HG03575 (cell line): ENCODE results near the gene ABL2.
"Not testable (repeated sequence)": the region's sequence is repeated elsewhere in the genome, so short reads cannot be mapped to it uniquely, and the experiment has no call there.

Experiments
- ATAC-seq: cut with Tn5 transposase; IDR thresholded peaks from one replicate; pipeline ENCODE4 v1.9.1; 2021; ENCODE audit not compliant: unreplicated experiment, insufficient number of reproducible peaks, low FRiP score; ENCODE audit errors: extremely low read depth

ABL2 gene

GRCh38 chr1:179145521-179145920, 84.0 kb downstream of the ABL2 start:
- ATAC-seq: no peak

- no peak for ATAC-seq
Measured at GRCh38 chr1:179144626-179145025, 84.9 kb downstream of the ABL2 start.

GRCh38 chr1:179143322-179143721, 86.2 kb downstream of the ABL2 start:
- ATAC-seq: no peak

GRCh38 chr1:179142889-179143299, 86.6 kb downstream of the ABL2 start:
- no peak for ATAC-seq

GRCh38 chr1:179141592-179142251, 87.8 kb downstream of the ABL2 start:
- ATAC-seq: no peak

- ATAC-seq: not testable (repeated sequence)
Measured at GRCh38 chr1:179138755-179139154, 90.7 kb downstream of the ABL2 start.

- ATAC-seq: no peak
Measured at GRCh38 chr1:179137617-179138255, 91.7 kb downstream of the ABL2 start.

- not testable (repeated sequence) for ATAC-seq
Measured at GRCh38 chr1:179135707-179136106, 93.8 kb downstream of the ABL2 start.

- ATAC-seq: not testable (repeated sequence)
Measured at GRCh38 chr1:179135168-179135567, 94.3 kb downstream of the ABL2 start.

- ATAC-seq: peak; percentile 98
Measured at GRCh38 chr1:179129702-179130473, 99.6 kb downstream of the ABL2 start.

- no peak for ATAC-seq
Measured at GRCh38 chr1:179128520-179128919, 101.0 kb downstream of the ABL2 start.

GRCh38 chr1:179127163-179127895, 102.1 kb downstream of the ABL2 start:
- ATAC-seq: no peak

GRCh38 chr1:179126338-179127060, 103.0 kb downstream of the ABL2 start:
- no peak for ATAC-seq

GRCh38 chr1:179124873-179125272, 104.6 kb downstream of the ABL2 start:
- ATAC-seq: no peak

GRCh38 chr1:179121159-179121938, 108.1 kb downstream of the ABL2 start:
- no peak for ATAC-seq

- ATAC-seq: no peak
Measured at GRCh38 chr1:179120736-179121135, 108.7 kb downstream of the ABL2 start.

GRCh38 chr1:179119513-179119912, 110.0 kb downstream of the ABL2 start:
- ATAC-seq: no peak

- ATAC-seq: no peak
Measured at GRCh38 chr1:179115181-179115580, 114.3 kb downstream of the ABL2 start.
